ENCODE results near the gene FABP7. TPM values are rescaled to one million over a fixed set of nuclear protein-coding genes. Genes with fewer than 3 reads are reported as not detected.

FABP7 gene
- total RNA-seq, 1 experiment from 2014 or later = not detected

GRCh38 chr6:122787721-122788120 is 8.2 kb downstream of the FABP7 start:
- H3K36me3 ChIP-seq (ENCODE audit: control insufficient read depth, insufficient read depth, low read length) = no peaks in the 10 kb centered on the region
- H3K4me1 ChIP-seq = peaks cover 41% of the 10 kb centered on the region
- no peak overlapping the region for H3K4me3 ChIP-seq (ENCODE audit: low read depth, low read length)
- intact Hi-C loops (cut with micrococcal nuclease; ENCODE audit: unreplicated experiment) = loop anchor here (1.0 to 2.0 kb wide), 2 partner anchors 9 to 43 kb away; no protein-coding TSS in a partner anchor
- no peak for TF ChIP-seq CTCF (IDR thresholded peaks at IDR 0.05; ENCODE audit: insufficient read depth in 1 of 2, low read depth in 1 of 2, low read length in 1 of 2, severe bottlenecking in 1 of 2, unreplicated experiment in 1 of 2)
- Mint-ChIP-seq H3K9me3 (ENCODE audit: unreplicated experiment) (no peaks in the 10 kb centered on the region), H3K4me1 (ENCODE audit: low read depth, unreplicated experiment) (peaks cover 25% of the 10 kb centered on the region), H3K36me3 (ENCODE audit: insufficient read depth, unreplicated experiment) (no peaks in the 10 kb centered on the region), H3K27me3 (ENCODE audit: insufficient read depth, unreplicated experiment) (no peaks in the 10 kb centered on the region), H3K4me3 (ENCODE audit: unreplicated experiment) (peak overlapping the region; percentile 96), H3K27ac (ENCODE audit: unreplicated experiment) (peak overlapping the region; percentile 92)
- no TSS peak for BruUV-seq (replicated peaks)
- no peaks in the 10 kb centered on the region for H3K27me3 ChIP-seq (replicated peaks; ENCODE audit: control insufficient read depth, insufficient read depth, low read length)
- ChIA-PET CTCF (no interaction called here), POLR2A (no interaction called here)
- H3K9me3 ChIP-seq = no peaks in the 10 kb centered on the region
- DNase-seq = no peak

DNA sequence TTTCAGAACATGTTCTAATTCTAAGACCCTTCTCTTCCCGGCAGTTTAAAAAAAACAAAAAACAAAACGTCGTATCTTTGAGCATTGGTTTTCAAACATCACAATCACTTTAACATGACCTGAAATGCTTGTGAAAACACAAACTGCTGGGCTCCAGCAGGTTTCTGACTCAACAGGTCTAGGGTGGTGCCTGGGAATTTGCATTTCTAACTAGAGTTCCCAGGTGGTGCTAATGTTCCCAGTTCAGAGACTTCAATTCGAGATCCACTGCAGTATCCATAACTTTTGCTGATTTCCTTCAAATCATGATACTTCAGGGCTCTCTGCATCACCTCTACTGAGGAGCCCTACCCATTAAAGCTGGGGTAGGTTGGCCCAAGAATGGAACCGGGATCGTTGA is 8.7 kb downstream of the FABP7 start:
- Histone ChIP-seq H3K4me1 (peaks cover 46% of the 10 kb centered on the region), H3K36me3 (ENCODE audit: control insufficient read depth, insufficient read depth, low read length) (no peaks in the 10 kb centered on the region), H3K9me3 (no peaks in the 10 kb centered on the region), H3K4me3 (ENCODE audit: low read depth, low read length) (peak overlapping the region; percentile 73), H3K27me3 (replicated peaks; ENCODE audit: control insufficient read depth, insufficient read depth, low read length) (no peaks in the 10 kb centered on the region)
- DNase-seq = no peak
- no peak for TF ChIP-seq CTCF (IDR thresholded peaks at IDR 0.05; ENCODE audit: insufficient read depth in 1 of 2, low read depth in 1 of 2, low read length in 1 of 2, severe bottlenecking in 1 of 2, unreplicated experiment in 1 of 2)
- intact Hi-C loops (cut with micrococcal nuclease; ENCODE audit: unreplicated experiment) = loop anchor here (1.0 to 2.0 kb wide), 2 partner anchors 10 to 43 kb away; no protein-coding TSS in a partner anchor
- Mint-ChIP-seq H3K27me3 (ENCODE audit: insufficient read depth, unreplicated experiment) (no peaks in the 10 kb centered on the region), H3K9me3 (ENCODE audit: unreplicated experiment) (no peaks in the 10 kb centered on the region), H3K27ac (ENCODE audit: unreplicated experiment) (peak overlapping the region; percentile 92), H3K36me3 (ENCODE audit: insufficient read depth, unreplicated experiment) (no peaks in the 10 kb centered on the region), H3K4me3 (ENCODE audit: unreplicated experiment) (peak overlapping the region; percentile 96), H3K4me1 (ENCODE audit: low read depth, unreplicated experiment) (peaks cover 30% of the 10 kb centered on the region)
- ChIA-PET POLR2A (interaction anchor here (1.7 kb wide), 1 partner anchor 17 kb away, joined by 9 read pairs; no protein-coding TSS in a partner anchor), CTCF (interaction anchor here (1.8 kb wide), 1 partner anchor 51 kb away, joined by 31 read pairs; no protein-coding TSS in a partner anchor)
- no TSS peak for BruUV-seq (replicated peaks)

DNA sequence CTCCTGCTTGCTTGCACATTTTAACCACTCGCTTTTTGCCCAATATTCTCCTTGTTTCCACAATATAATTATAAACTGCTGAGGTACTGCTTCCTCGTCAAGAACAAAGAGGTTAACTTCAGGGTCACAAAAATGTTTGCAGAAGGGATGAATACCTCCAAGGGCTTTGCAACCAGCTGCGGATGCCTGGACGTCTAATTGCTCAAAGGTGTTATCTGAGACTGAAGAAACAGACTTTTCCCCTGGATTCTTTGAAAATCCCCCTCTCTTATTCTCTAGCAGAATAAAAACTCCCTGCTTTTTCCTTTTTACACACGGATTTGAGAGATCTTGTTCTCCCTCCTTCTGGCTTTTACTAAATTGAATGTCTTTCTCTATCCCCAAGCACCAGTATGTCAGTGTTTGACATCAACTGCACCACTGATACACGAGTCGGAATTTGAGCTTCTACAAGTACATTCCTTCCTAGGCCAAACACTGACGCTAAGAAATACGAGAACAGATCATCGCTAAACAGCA is 9.2 kb downstream of the FABP7 start:
- Histone ChIP-seq H3K27me3 (replicated peaks; ENCODE audit: control insufficient read depth, insufficient read depth, low read length) (no peaks in the 10 kb centered on the region), H3K36me3 (ENCODE audit: control insufficient read depth, insufficient read depth, low read length) (no peaks in the 10 kb centered on the region), H3K4me3 (ENCODE audit: low read depth, low read length) (peak overlapping the region; percentile 73), H3K9me3 (no peaks in the 10 kb centered on the region), H3K4me1 (peaks cover 51% of the 10 kb centered on the region)
- Mint-ChIP-seq H3K9me3 (ENCODE audit: unreplicated experiment) (no peaks in the 10 kb centered on the region), H3K27me3 (ENCODE audit: insufficient read depth, unreplicated experiment) (no peaks in the 10 kb centered on the region), H3K4me3 (ENCODE audit: unreplicated experiment) (peak overlapping the region; percentile 96), H3K27ac (ENCODE audit: unreplicated experiment) (peak overlapping the region; percentile 92), H3K36me3 (ENCODE audit: insufficient read depth, unreplicated experiment) (no peaks in the 10 kb centered on the region), H3K4me1 (ENCODE audit: low read depth, unreplicated experiment) (peaks cover 30% of the 10 kb centered on the region)
- TSS peak; percentile 73 for BruUV-seq (replicated peaks)
- TF ChIP-seq CTCF (IDR thresholded peaks at IDR 0.05; ENCODE audit: insufficient read depth in 1 of 2, low read depth in 1 of 2, low read length in 1 of 2, severe bottlenecking in 1 of 2, unreplicated experiment in 1 of 2) = no peak
- POLR2A ChIA-PET = interaction anchor here (1.2 to 1.7 kb wide), 4 partner anchors 9 to 20 kb away, joined by 3 to 9 read pairs (median 3); no protein-coding TSS in a partner anchor
- intact Hi-C loops (cut with micrococcal nuclease; ENCODE audit: unreplicated experiment) = loop anchor here (1.0 to 2.0 kb wide), 5 partner anchors 10 to 57 kb away; no protein-coding TSS in a partner anchor
- CTCF ChIA-PET = interaction anchor here (0.6 to 2.4 kb wide), 6 partner anchors 10 to 178 kb away, joined by 3 to 31 read pairs (median 8); no protein-coding TSS in a partner anchor
- no peak for DNase-seq

All from Caco-2 (cell line).